Upper lobe of right lung (tissue), 1 donor: ENCODE measurements around the gene PRKCA. TPM values are rescaled to one million over a fixed set of nuclear protein-coding genes. Genes with fewer than 3 reads are reported as not detected.

Experiments
- ATAC-seq: fragments of 200-7000 bp; cut with Tn5 transposase; one replicate; pipeline ENCODE4 v1.9.1; 2020; ENCODE audit warnings: mild to moderate bottlenecking, moderate library complexity
- DNase-seq: peaks from one replicate; pipeline ENCODE4 v3.0.0-alpha.2; 2020
- H3K27ac ChIP-seq: fragments of 200-600 bp; one replicate; pipeline ENCODE4 v1.8.0; 2022
- H3K27me3 ChIP-seq: fragments of 200-600 bp; one replicate; pipeline ENCODE4 v1.8.0; 2022; ENCODE audit warnings: mild to moderate bottlenecking
- H3K36me3 ChIP-seq: fragments of 200-600 bp; one replicate; pipeline ENCODE4 v1.8.0; 2022
- H3K4me1 ChIP-seq: fragments of 200-600 bp; one replicate; pipeline ENCODE4 v1.8.0; 2022
- H3K4me3 ChIP-seq: fragments of 200-600 bp; one replicate; pipeline ENCODE4 v1.8.0; 2022; ENCODE audit warnings: mild to moderate bottlenecking
- H3K9me3 ChIP-seq: fragments of 200-600 bp; one replicate; pipeline ENCODE4 v1.8.0; 2022
- intact Hi-C: fragments of 100-400 bp; cut with DNase I; formaldehyde crosslinking; loops from one replicate; pipeline ENCODE4 v1.11.0; 2022
- total RNA-seq: library from RNA; stranded (reverse); fragmentation: NEBNext Ultra II Directional; extraction: Animal tissue kit (Norgen Biotek cat#: 25700); gene quantifications from one replicate; pipeline ENCODE4 v1.2.1, GENCODE V29; 2021
- TF ChIP-seq, protein P1 (sequence below): fragments of 200-600 bp; IDR thresholded peaks from one replicate; pipeline ENCODE4 v1.8.0; 2022; ENCODE audit warnings: antibody characterized with exemption
- donor health status: DM: no; HTN: yes; CAD: no; lungs with severe emphysema.

Gene PRKCA
- total RNA-seq, 1 donor from 2014 or later = 43.4 TPM

DNA sequence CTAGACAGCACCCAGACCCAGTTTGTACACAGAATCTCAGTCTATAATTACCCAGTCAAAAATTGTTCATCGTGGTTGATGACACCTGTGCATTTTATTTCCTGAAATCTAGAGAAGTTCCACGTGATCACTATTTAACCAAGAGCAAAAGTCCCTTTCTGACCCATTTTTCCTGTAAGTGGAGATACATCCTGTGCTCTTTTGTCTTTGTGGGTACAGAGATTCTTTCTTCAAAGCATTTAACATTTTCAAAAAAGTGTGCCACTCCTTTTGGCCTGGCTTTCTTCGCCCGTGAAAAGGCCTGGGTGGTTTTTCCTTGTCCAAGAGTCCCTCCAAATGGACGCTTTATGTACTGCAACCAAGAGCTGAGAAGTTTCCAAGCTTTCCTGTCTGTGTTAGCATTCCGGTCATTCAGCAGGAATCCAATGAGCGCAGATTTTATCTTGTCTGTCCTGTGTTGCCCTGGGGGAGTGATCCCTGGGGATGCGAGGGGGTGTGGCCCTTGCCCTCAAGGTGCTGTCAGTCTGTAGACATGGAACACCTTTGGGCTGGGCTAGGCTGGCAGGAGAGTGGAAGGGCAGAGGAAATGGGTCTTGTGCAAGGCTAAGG, 371.4 kb downstream of the PRKCA start:
- TF ChIP-seq, protein P1, sequence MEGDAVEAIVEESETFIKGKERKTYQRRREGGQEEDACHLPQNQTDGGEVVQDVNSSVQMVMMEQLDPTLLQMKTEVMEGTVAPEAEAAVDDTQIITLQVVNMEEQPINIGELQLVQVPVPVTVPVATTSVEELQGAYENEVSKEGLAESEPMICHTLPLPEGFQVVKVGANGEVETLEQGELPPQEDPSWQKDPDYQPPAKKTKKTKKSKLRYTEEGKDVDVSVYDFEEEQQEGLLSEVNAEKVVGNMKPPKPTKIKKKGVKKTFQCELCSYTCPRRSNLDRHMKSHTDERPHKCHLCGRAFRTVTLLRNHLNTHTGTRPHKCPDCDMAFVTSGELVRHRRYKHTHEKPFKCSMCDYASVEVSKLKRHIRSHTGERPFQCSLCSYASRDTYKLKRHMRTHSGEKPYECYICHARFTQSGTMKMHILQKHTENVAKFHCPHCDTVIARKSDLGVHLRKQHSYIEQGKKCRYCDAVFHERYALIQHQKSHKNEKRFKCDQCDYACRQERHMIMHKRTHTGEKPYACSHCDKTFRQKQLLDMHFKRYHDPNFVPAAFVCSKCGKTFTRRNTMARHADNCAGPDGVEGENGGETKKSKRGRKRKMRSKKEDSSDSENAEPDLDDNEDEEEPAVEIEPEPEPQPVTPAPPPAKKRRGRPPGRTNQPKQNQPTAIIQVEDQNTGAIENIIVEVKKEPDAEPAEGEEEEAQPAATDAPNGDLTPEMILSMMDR = peak; percentile 68
- Histone ChIP-seq H3K9me3 (no peaks in the 10 kb centered on the region), H3K4me3 (no peak overlapping the region), H3K36me3 (no peaks in the 10 kb centered on the region), H3K27ac (peak overlapping the region; percentile 84), H3K27me3 (no peaks in the 10 kb centered on the region), H3K4me1 (peaks cover 17% of the 10 kb centered on the region)
- DNase-seq (no peak), ATAC-seq (peak; percentile 48)
- intact Hi-C loops = no loop called here

GRCh38 chr17:66675273-66675990, 373.0 kb downstream of the PRKCA start:
- peak overlapping the region; percentile 33 for H3K4me3 ChIP-seq
- TF ChIP-seq, protein P1 = no peak
- DNase-seq = no peak
- intact Hi-C loops = no loop called here
- peaks cover 17% of the 10 kb centered on the region for H3K4me1 ChIP-seq
- H3K27ac ChIP-seq = peak overlapping the region; percentile 84
- peak; percentile 13 for ATAC-seq
- no peaks in the 10 kb centered on the region for H3K36me3 ChIP-seq
- no peaks in the 10 kb centered on the region for H3K27me3 ChIP-seq
- H3K9me3 ChIP-seq = no peaks in the 10 kb centered on the region

DNA sequence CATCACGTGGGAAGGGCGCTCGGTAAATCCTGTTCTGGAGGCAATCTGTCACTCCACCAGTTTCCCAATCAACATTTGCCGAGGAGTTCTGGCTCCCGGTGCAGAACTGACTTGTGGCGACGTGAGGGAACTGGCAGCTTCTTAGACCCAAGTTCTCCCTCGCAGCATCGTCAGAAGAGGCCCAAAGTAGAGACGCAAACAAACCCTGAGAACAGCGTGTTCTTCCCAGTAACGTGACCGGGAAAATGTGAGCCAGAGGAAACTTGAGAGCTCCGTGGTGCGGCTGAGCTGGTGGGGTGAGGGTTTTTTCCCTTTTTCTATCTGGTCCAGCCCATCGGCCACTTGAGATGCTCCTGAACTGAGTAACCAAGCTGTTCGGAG, 373.6 kb downstream of the PRKCA start:
- DNase-seq (peak; percentile 85), ATAC-seq (peak; percentile 81)
- Histone ChIP-seq H3K36me3 (no peaks in the 10 kb centered on the region), H3K27ac (peak overlapping the region; percentile 84), H3K4me3 (peak overlapping the region; percentile 33), H3K4me1 (peaks cover 17% of the 10 kb centered on the region), H3K27me3 (no peaks in the 10 kb centered on the region), H3K9me3 (no peaks in the 10 kb centered on the region)
- intact Hi-C loops = no loop called here
- TF ChIP-seq, protein P1 = no peak

- ATAC-seq = peak; percentile 90
- peak; percentile 88 for DNase-seq
- no peaks in the 10 kb centered on the region for H3K36me3 ChIP-seq
- H3K4me3 ChIP-seq = no peak overlapping the region
- TF ChIP-seq, protein P1 = no peak
- H3K27me3 ChIP-seq = no peaks in the 10 kb centered on the region
- H3K4me1 ChIP-seq = peaks cover 17% of the 10 kb centered on the region
- peak overlapping the region; percentile 84 for H3K27ac ChIP-seq
- intact Hi-C loops = no loop called here
- no peaks in the 10 kb centered on the region for H3K9me3 ChIP-seq
Measured at GRCh38 chr17:66676421-66676820, 374.0 kb downstream of the PRKCA start.

- no peaks in the 10 kb centered on the region for H3K9me3 ChIP-seq
- peaks cover 17% of the 10 kb centered on the region for H3K4me1 ChIP-seq
- no peaks in the 10 kb centered on the region for H3K36me3 ChIP-seq
- DNase-seq = no peak
- no peaks in the 10 kb centered on the region for H3K27me3 ChIP-seq
- H3K27ac ChIP-seq = peak overlapping the region; percentile 84
- intact Hi-C loops = no loop called here
- no peak overlapping the region for H3K4me3 ChIP-seq
- no peak for ATAC-seq
- TF ChIP-seq, protein P1 = no peak
Measured at GRCh38 chr17:66677201-66677981, 375.0 kb downstream of the PRKCA start.
